Right hindlimb (tissue), 1 donor: ENCODE results near the gene ARMC9.
A peak's percentile ranks its signal among the peaks of the same experiment; 100 is the strongest.

Experiments
- DNase-seq: peaks from one replicate; pipeline ENCODE4 v3.0.0-alpha.2; 2018

ARMC9 gene

GRCh38 chr2:231207734-231208133 is 9.3 kb downstream of the ARMC9 start:
- DNase-seq, result no peak

- DNase-seq, result no peak
Observed at GRCh38 chr2:231210782-231211181, 12.4 kb downstream of the ARMC9 start.

- no peak for DNase-seq
Observed at GRCh38 chr2:231211486-231211885, 13.1 kb downstream of the ARMC9 start.

GRCh38 chr2:231212329-231212845 is 14.0 kb downstream of the ARMC9 start:
- DNase-seq, result no peak

- no peak for DNase-seq
Observed at GRCh38 chr2:231213931-231214642, 15.7 kb downstream of the ARMC9 start.

GRCh38 chr2:231218366-231218765 is 19.9 kb downstream of the ARMC9 start:
- no peak for DNase-seq

- DNase-seq, result no peak
Observed at GRCh38 chr2:231219289-231219688, 20.9 kb downstream of the ARMC9 start.

- no peak for DNase-seq
Observed at GRCh38 chr2:231221761-231222160, 23.3 kb downstream of the ARMC9 start.

GRCh38 chr2:231222318-231223000 is 24.0 kb downstream of the ARMC9 start:
- no peak for DNase-seq

- DNase-seq, result no peak
Observed at GRCh38 chr2:231223001-231223375, 24.6 kb downstream of the ARMC9 start.

- no peak for DNase-seq
Observed at GRCh38 chr2:231223458-231223976, 25.1 kb downstream of the ARMC9 start.

- peak; percentile 59 for DNase-seq
Observed at GRCh38 chr2:231227310-231228162, 29.1 kb downstream of the ARMC9 start.

GRCh38 chr2:231228223-231228622 is 29.8 kb downstream of the ARMC9 start:
- no peak for DNase-seq

- DNase-seq, result no peak
Observed at GRCh38 chr2:231228974-231229529, 30.6 kb downstream of the ARMC9 start.

- DNase-seq, result no peak
Observed at GRCh38 chr2:231235217-231235616, 36.8 kb downstream of the ARMC9 start.

GRCh38 chr2:231238689-231239088 is 40.3 kb downstream of the ARMC9 start:
- DNase-seq, result no peak

- DNase-seq, result no peak
Observed at GRCh38 chr2:231239751-231240150, 41.3 kb downstream of the ARMC9 start.

GRCh38 chr2:231241755-231242507 is 43.5 kb downstream of the ARMC9 start:
- no peak for DNase-seq

- DNase-seq, result no peak
Observed at GRCh38 chr2:231243866-231244265, 45.4 kb downstream of the ARMC9 start.

GRCh38 chr2:231244382-231245248 is 46.2 kb downstream of the ARMC9 start:
- DNase-seq, result no peak
